GM21576 (cell line): ENCODE data around the gene NPAS1.

Source experiments
- ATAC-seq: cut with Tn5 transposase; IDR thresholded peaks from one replicate; pipeline ENCODE4 v1.9.1; 2021; ENCODE audit warnings: mild to moderate bottlenecking, moderate library complexity; ENCODE audit not compliant: unreplicated experiment

The NPAS1 gene

GRCh38 chr19:47018923-47019322, 714 bp upstream of the NPAS1 start:
- ATAC-seq = no peak

GRCh38 chr19:47020132-47020805, 632 bp downstream of the NPAS1 start:
- no peak for ATAC-seq

GRCh38 chr19:47020992-47021496, 1.4 kb downstream of the NPAS1 start:
- no peak for ATAC-seq

- ATAC-seq = no peak
Measured at GRCh38 chr19:47021536-47022139, 2.0 kb downstream of the NPAS1 start.

GRCh38 chr19:47022140-47022536, 2.5 kb downstream of the NPAS1 start:
- ATAC-seq = no peak

- no peak for ATAC-seq
Measured at GRCh38 chr19:47022541-47023447, 3.2 kb downstream of the NPAS1 start.

- ATAC-seq = no peak
Measured at GRCh38 chr19:47023448-47023794, 3.8 kb downstream of the NPAS1 start.

GRCh38 chr19:47024502-47024901, 4.9 kb downstream of the NPAS1 start:
- ATAC-seq = no peak

GRCh38 chr19:47026156-47026555, 6.5 kb downstream of the NPAS1 start:
- ATAC-seq = no peak

GRCh38 chr19:47026889-47027288, 7.3 kb downstream of the NPAS1 start:
- no peak for ATAC-seq

- ATAC-seq = no peak
Measured at GRCh38 chr19:47027586-47028088, 8.0 kb downstream of the NPAS1 start.

- no peak for ATAC-seq
Measured at GRCh38 chr19:47028195-47028601, 8.6 kb downstream of the NPAS1 start.

- ATAC-seq = no peak
Measured at GRCh38 chr19:47032171-47032811, 12.7 kb downstream of the NPAS1 start.

- ATAC-seq = peak; percentile 69
Measured at GRCh38 chr19:47035127-47036096, 15.8 kb downstream of the NPAS1 start.

GRCh38 chr19:47036097-47036651, 16.5 kb downstream of the NPAS1 start:
- ATAC-seq = no peak

GRCh38 chr19:47037766-47038165, 18.1 kb downstream of the NPAS1 start:
- ATAC-seq = no peak

GRCh38 chr19:47039239-47039874, 19.7 kb downstream of the NPAS1 start:
- ATAC-seq = no peak

GRCh38 chr19:47040869-47041268, 21.2 kb downstream of the NPAS1 start:
- no peak for ATAC-seq
